H9 (cell line): ENCODE measurements around the gene TMEM175. TPM values are rescaled to one million over a fixed set of nuclear protein-coding genes. Genes with fewer than 3 reads are reported as not detected.

Experiments
- DNase-seq: peaks from one replicate; pipeline ENCODE4 v3.0.0-alpha.2; 2017
- H2AFZ ChIP-seq: one replicate; pipeline ENCODE4 v1.6.1; 2013; ENCODE audit warnings: mild to moderate bottlenecking, low read length, control low read depth, moderate library complexity
- H2AK5ac ChIP-seq: 2 replicates; pipeline ENCODE4 v1.6.1; 2013; ENCODE audit warnings: low read length, control low read depth, mixed read lengths; ENCODE audit not compliant: insufficient read length
- H2BK120ac ChIP-seq: one replicate; pipeline ENCODE4 v1.6.1; 2013; ENCODE audit warnings: low read depth, mild to moderate bottlenecking, low read length, control low read depth, inconsistent platforms; ENCODE audit not compliant: poor library complexity, severe bottlenecking
- H2BK12ac ChIP-seq: 2 replicates; pipeline ENCODE4 v1.6.1; 2013; ENCODE audit warnings: low read length, control low read depth, mixed read lengths, low read depth; ENCODE audit not compliant: insufficient read length
- H2BK15ac ChIP-seq: 2 replicates; pipeline ENCODE4 v1.6.1; 2013; ENCODE audit warnings: low read depth, low read length, control low read depth
- H2BK20ac ChIP-seq: one replicate; pipeline ENCODE4 v1.6.1; 2013; ENCODE audit warnings: low read depth, mild to moderate bottlenecking, low read length, control low read depth, inconsistent platforms; ENCODE audit not compliant: poor library complexity, severe bottlenecking
- H2BK5ac ChIP-seq: 2 replicates; pipeline ENCODE4 v1.6.1; 2013; ENCODE audit warnings: low read length, control low read depth, mixed read lengths; ENCODE audit not compliant: insufficient read length
- H3K14ac ChIP-seq: 2 replicates; pipeline ENCODE4 v1.6.1; 2013; ENCODE audit warnings: low read length, control low read depth; ENCODE audit not compliant: insufficient read depth
- H3K18ac ChIP-seq: 2 replicates; pipeline ENCODE4 v1.6.1; 2013; ENCODE audit warnings: low read depth, mild to moderate bottlenecking, mixed read lengths, low read length, control low read depth; ENCODE audit not compliant: insufficient read length
- H3K23ac ChIP-seq: 2 replicates; pipeline ENCODE4 v1.6.1; 2013; ENCODE audit warnings: low read length, control low read depth, mixed read lengths, low read depth; ENCODE audit not compliant: insufficient read length
- H3K23me2 ChIP-seq: 2 replicates; pipeline ENCODE4 v1.6.1; 2013; ENCODE audit warnings: low read depth, mild to moderate bottlenecking, mixed read lengths, low read length, control low read depth; ENCODE audit not compliant: insufficient read length, poor library complexity, severe bottlenecking
- H3K27ac ChIP-seq: 2 replicates; pipeline ENCODE4 v1.5.1; 2013; ENCODE audit warnings: low read length, control low read depth, mixed read lengths, low read depth; ENCODE audit not compliant: insufficient read length
- H3K27me3 ChIP-seq: 2 replicates; pipeline ENCODE4 v1.6.1; 2013; ENCODE audit warnings: low read length, control low read depth, inconsistent platforms; ENCODE audit not compliant: insufficient read depth
- H3K4ac ChIP-seq: 2 replicates; pipeline ENCODE4 v1.6.1; 2013; ENCODE audit warnings: low read depth, mild to moderate bottlenecking, control low read depth, inconsistent platforms, low read length, moderate library complexity
- H3K4me1 ChIP-seq: 2 replicates; pipeline ENCODE4 v1.6.1; 2013; ENCODE audit warnings: low read length, control low read depth, inconsistent platforms; ENCODE audit not compliant: insufficient read depth
- H3K4me2 ChIP-seq: 2 replicates; pipeline ENCODE4 v1.6.1; 2013; ENCODE audit warnings: low read length, control low read depth, mixed read lengths; ENCODE audit not compliant: insufficient read length, insufficient read depth
- H3K56ac ChIP-seq: 2 replicates; pipeline ENCODE4 v1.6.1; 2013; ENCODE audit warnings: low read depth, mild to moderate bottlenecking, mixed read lengths, low read length, control low read depth; ENCODE audit not compliant: insufficient read length
- H3K79me1 ChIP-seq: 2 replicates; pipeline ENCODE4 v1.6.1; 2013; ENCODE audit warnings: low read depth, mild to moderate bottlenecking, moderate library complexity, low read length, control low read depth, inconsistent platforms; ENCODE audit not compliant: insufficient read depth, poor library complexity, severe bottlenecking
- H3K79me2 ChIP-seq: 2 replicates; pipeline ENCODE4 v1.6.1; 2013; ENCODE audit warnings: low read length, control low read depth, inconsistent platforms; ENCODE audit not compliant: insufficient read depth
- H3K9ac ChIP-seq: 2 replicates; pipeline ENCODE4 v1.6.1; 2013; ENCODE audit warnings: low read length, control low read depth, mixed read lengths; ENCODE audit not compliant: insufficient read length; ENCODE audit errors: extremely low read depth
- H3K9me3 ChIP-seq: one replicate; pipeline ENCODE4 v1.6.1; 2013; ENCODE audit warnings: low read depth, low read length, inconsistent platforms; ENCODE audit not compliant: control insufficient read depth
- H3T11ph ChIP-seq: one replicate; pipeline ENCODE4 v1.6.1; 2013; ENCODE audit warnings: mild to moderate bottlenecking, low read length, control low read depth, inconsistent platforms
- H4K20me1 ChIP-seq: one replicate; pipeline ENCODE4 v1.6.1; 2013; ENCODE audit not compliant: control insufficient read depth, insufficient read length, insufficient read depth
- H4K5ac ChIP-seq: 2 replicates; pipeline ENCODE4 v1.6.1; 2013; ENCODE audit warnings: low read depth, mild to moderate bottlenecking, mixed read lengths, low read length, control low read depth; ENCODE audit not compliant: insufficient read length
- H4K8ac ChIP-seq: replicated peaks from 2 replicates; pipeline ENCODE4 v1.6.1; 2013; ENCODE audit warnings: low read length, control low read depth, mixed read lengths, low read depth; ENCODE audit not compliant: insufficient read length
- H4K91ac ChIP-seq: 2 replicates; pipeline ENCODE4 v1.6.1; 2013; ENCODE audit warnings: low read depth, mild to moderate bottlenecking, moderate library complexity, mixed read lengths, low read length, control low read depth; ENCODE audit not compliant: insufficient read length
- H3K27ac Mint-ChIP-seq, 3 experiments: 2 replicates in 2 of 3; 3 replicates in 1 of 3; pipeline ENCODE4 v1.8.0; 2020 to 2021; ENCODE audit warnings: mixed read lengths in 3 of 3, mild to moderate bottlenecking in 1 of 3, moderate library complexity in 1 of 3
- H3K27me3 Mint-ChIP-seq: 2 replicates; pipeline ENCODE4 v1.8.0; 2021; ENCODE audit warnings: low read depth, mild to moderate bottlenecking, moderate library complexity, mixed read lengths
- H3K36me3 Mint-ChIP-seq, 3 experiments: 2 replicates in 2 of 3; 3 replicates in 1 of 3; pipeline ENCODE4 v1.8.0; 2020 to 2021; ENCODE audit warnings: low read depth in 3 of 3, mixed read lengths in 3 of 3; ENCODE audit not compliant: insufficient read depth in 1 of 3
- H3K4me1 Mint-ChIP-seq, 2 experiments: 2 replicates each; pipeline ENCODE4 v1.8.0; 2020; ENCODE audit warnings: mixed read lengths in 2 of 2
- H3K4me3 Mint-ChIP-seq, 2 experiments: 2 replicates in 1 of 2; 3 replicates in 1 of 2; pipeline ENCODE4 v1.8.0; 2020 to 2021; ENCODE audit warnings: mild to moderate bottlenecking in 2 of 2, mixed read lengths in 2 of 2, moderate library complexity in 1 of 2
- H3K9me3 Mint-ChIP-seq, 2 experiments: 2 replicates in 1 of 2; 3 replicates in 1 of 2; pipeline ENCODE4 v1.8.0; 2020; ENCODE audit warnings: mild to moderate bottlenecking in 2 of 2, mixed read lengths in 2 of 2, moderate library complexity in 1 of 2
- CTCF ChIP-seq: fragments of 200-600 bp; sonication (generic); conservative IDR thresholded peaks from 3 replicates; pipeline ENCODE4 v1.8.0; 2021; ENCODE audit warnings: antibody characterized with exemption, mild to moderate bottlenecking
- WGBS: extraction: QIAGEN DNeasy Blood & Tissue Kit; methylation state at CpG from one replicate; pipeline ENCODE4 v1.1.7; 2013; ENCODE audit warnings: missing lambda C conversion rate, low lambda C conversion rate, mixed read lengths; ENCODE audit not compliant: insufficient read length; ENCODE audit errors: extremely low coverage; 5-methylcytosine and 5-hydroxymethylcytosine counted together
- total RNA-seq: library from RNA; stranded (reverse); gene quantifications from 2 replicates; pipeline ENCODE4 v1.2.1, GENCODE V29; 2021

Gene TMEM175
- total RNA-seq, 1 experiment from 2014 or later: 6.4 TPM

DNA sequence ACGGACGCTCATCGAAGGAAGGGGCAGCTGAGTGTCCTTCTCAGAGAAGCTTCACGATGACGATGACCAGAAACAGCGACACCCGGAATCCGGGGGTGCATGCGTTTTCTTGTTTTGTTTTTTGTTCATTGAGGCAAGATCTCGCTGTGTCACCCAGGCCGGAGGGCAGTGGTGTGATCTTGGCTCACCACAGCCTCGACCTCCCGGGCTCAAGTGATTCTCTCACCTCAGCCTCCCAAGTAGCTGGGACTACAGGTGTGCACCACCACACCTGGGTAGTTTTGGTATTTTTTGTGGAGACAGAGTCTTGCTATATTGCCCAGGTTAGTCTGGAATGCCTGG is 21.3 kb downstream of the TMEM175 start:
- H3K9me3 ChIP-seq: no peaks in the 10 kb centered on the region
- no peak overlapping the region for H4K5ac ChIP-seq
- no peak overlapping the region for H2AFZ ChIP-seq
- Mint-ChIP-seq H3K9me3 (no peaks in the 10 kb centered on the region), H3K4me1 (peaks cover 2 to 7% of the 10 kb centered on the region in 2 experiments; a peak in 3 of 4 replicates), H3K4me3 (no peak overlapping the region), H3K27ac (no peak overlapping the region), H3K27me3 (no peaks in the 10 kb centered on the region), H3K36me3 (peaks cover 0 to under 1% (median 0%) of the 10 kb centered on the region in 3 experiments; a peak in 2 of 7 replicates)
- H2BK20ac ChIP-seq: no peak overlapping the region
- H3K4me1 ChIP-seq: no peaks in the 10 kb centered on the region
- H3K27ac ChIP-seq: no peak overlapping the region
- no peak overlapping the region for H3K4me2 ChIP-seq
- H4K91ac ChIP-seq: no peak overlapping the region
- no peak overlapping the region for H2AK5ac ChIP-seq
- H3K4ac ChIP-seq: no peak overlapping the region
- no peaks in the 10 kb centered on the region for H3K79me2 ChIP-seq
- no peak overlapping the region for H3K14ac ChIP-seq
- no peak overlapping the region for H3T11ph ChIP-seq
- H2BK120ac ChIP-seq: no peak overlapping the region
- H3K56ac ChIP-seq: no peak overlapping the region
- no peak overlapping the region for H2BK5ac ChIP-seq
- no peak overlapping the region for H3K23ac ChIP-seq
- H3K23me2 ChIP-seq: no peaks in the 10 kb centered on the region
- H2BK15ac ChIP-seq: no peak overlapping the region
- no peak overlapping the region for H2BK12ac ChIP-seq
- no CpG with 5 or more reads among the region's 13 CpGs for WGBS
- no peak for TF ChIP-seq CTCF
- H3K18ac ChIP-seq: no peak overlapping the region
- H4K8ac ChIP-seq: no peak overlapping the region
- no peaks in the 10 kb centered on the region for H4K20me1 ChIP-seq
- no peak for DNase-seq
- H3K9ac ChIP-seq: no peak overlapping the region
- H3K79me1 ChIP-seq: no peaks in the 10 kb centered on the region
- H3K27me3 ChIP-seq: no peaks in the 10 kb centered on the region
